Regular cardiac myocyte (primary cell): Measurements from ENCODE around the gene RNF14. TPM values are rescaled to one million over a fixed set of nuclear protein-coding genes. Genes with fewer than 3 reads are reported as not detected.

Experiments used
- total RNA-seq: library from RNA; depleted of rRNA; stranded (reverse); fragments of >200 nt; gene quantifications from 2 replicates; pipeline ENCODE4 v1.2.3, GENCODE V29; 2014

Gene RNF14, protein sequence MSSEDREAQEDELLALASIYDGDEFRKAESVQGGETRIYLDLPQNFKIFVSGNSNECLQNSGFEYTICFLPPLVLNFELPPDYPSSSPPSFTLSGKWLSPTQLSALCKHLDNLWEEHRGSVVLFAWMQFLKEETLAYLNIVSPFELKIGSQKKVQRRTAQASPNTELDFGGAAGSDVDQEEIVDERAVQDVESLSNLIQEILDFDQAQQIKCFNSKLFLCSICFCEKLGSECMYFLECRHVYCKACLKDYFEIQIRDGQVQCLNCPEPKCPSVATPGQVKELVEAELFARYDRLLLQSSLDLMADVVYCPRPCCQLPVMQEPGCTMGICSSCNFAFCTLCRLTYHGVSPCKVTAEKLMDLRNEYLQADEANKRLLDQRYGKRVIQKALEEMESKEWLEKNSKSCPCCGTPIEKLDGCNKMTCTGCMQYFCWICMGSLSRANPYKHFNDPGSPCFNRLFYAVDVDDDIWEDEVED
- 78.8 and 92.5 TPM in 2 replicates for total RNA-seq

DNA sequence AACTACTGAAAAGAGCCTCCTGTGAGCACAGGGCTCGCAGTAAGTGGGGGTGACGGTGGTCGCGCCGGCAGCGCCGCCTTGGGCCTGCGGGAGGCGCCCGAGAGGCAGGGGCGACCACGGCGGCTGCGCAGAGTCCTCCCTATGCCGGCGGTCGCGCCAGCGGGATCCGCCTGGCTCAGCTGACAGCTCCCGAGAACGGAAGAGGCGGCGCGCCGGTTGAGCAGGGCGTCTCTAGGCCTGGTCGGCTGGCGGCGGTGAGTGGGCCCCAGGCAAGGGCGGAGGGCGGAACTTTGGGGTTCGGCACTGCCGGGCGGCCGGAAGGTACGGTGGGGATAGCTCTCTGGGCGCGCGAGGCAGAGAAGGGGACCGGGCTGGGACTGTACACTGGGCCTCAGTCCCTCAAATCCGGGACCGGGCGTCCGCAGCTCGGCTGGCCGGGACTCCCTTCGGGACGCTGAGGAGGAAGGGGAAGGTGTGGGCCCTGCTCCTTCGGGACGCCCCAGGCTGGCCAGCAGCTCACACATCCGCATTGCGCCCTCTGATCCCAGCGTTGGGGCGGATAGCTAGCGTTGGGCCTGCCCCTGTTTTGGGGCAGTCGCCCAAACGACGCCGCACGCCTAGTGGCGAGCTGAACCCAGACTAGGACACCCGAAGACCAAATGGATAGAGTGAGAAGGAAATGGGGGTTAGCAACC, at the start of gene RNF14:
RNF14 (plus strand) TSS at position 192 of the 695 bp plus-strand sequence. CDS start 4,484 bp downstream, outside the sequence.

GRCh38 chr5:141923448-141924313, 45.2 kb upstream of the RNF14 start, which contains the start of gene DELE1:
Gene DELE1, plus strand, starts transcription at chr5:141923871. Its CDS starts 71 bp downstream, at chr5:141923942.

GRCh38 chr5:141958113-141958512, 10.8 kb upstream of the RNF14 start, which contains the start of gene PCDH12:
Gene PCDH12, minus strand, starts transcription at chr5:141958202. Its CDS starts 351 bp downstream, at chr5:141957851.

GRCh38 chr5:142012792-142013388, 44.0 kb downstream of the RNF14 start, which contains the start of gene GNPDA1:
Gene GNPDA1, minus strand, starts transcription at chr5:142013027. Its CDS starts 992 bp downstream, at chr5:142012035.

Other genes starting within 250 kb of the RNF14 start
- gene PCDH1, start 90.7 kb upstream of the RNF14 start, total RNA-seq, result 0.77 and 2.3 TPM in 2 replicates
- 22.2 and 31.6 TPM in 2 replicates for gene DELE1, start 45.2 kb upstream of the RNF14 start, total RNA-seq
- 0.56 and 0.77 TPM in 2 replicates for gene PCDH12, start 10.9 kb upstream of the RNF14 start, total RNA-seq
- 43.7 and 84.6 TPM in 2 replicates for gene GNPDA1, start 43.9 kb downstream of the RNF14 start, total RNA-seq
- 105 and 118 TPM in 2 replicates for gene NDFIP1, start 139.7 kb downstream of the RNF14 start, total RNA-seq